GM10266 (cell line): Measurements from ENCODE around the gene CDKN2C.

Source experiments
- DNase-seq: peaks from one replicate; pipeline ENCODE4 v3.0.0; 2012; ENCODE audit errors: extremely low spot score
- CTCF ChIP-seq: IDR thresholded peaks from 2 replicates; pipeline ENCODE4 v1.5.1; 2012; ENCODE audit warnings: mild to moderate bottlenecking, low read depth; ENCODE audit not compliant: control insufficient read depth, insufficient read depth; ENCODE audit errors: missing control alignments

Gene CDKN2C

GRCh38 chr1:50969611-50970508 lies at the start of gene CDKN2C:
Gene CDKN2C (plus strand): TSS chr1:50970245. CDS start chr1:50970369, 124 bp downstream.
- peak; percentile 21 for TF ChIP-seq CTCF
- peak; percentile 69 for DNase-seq

GRCh38 chr1:50920409-50920808 lies 49.6 kb upstream of the CDKN2C start:
- no peak for TF ChIP-seq CTCF
- DNase-seq, result no peak

GRCh38 chr1:50921029-50921428 lies 49.0 kb upstream of the CDKN2C start:
- no peak for DNase-seq

GRCh38 chr1:50923564-50923963 lies 46.5 kb upstream of the CDKN2C start:
- no peak for TF ChIP-seq CTCF
- DNase-seq, result no peak

More at GRCh38 chr1:50921029-50921428, 49.0 kb upstream of the CDKN2C start:
- TF ChIP-seq CTCF, result no peak

GRCh38 chr1:50929376-50929958 lies 40.6 kb upstream of the CDKN2C start:
- TF ChIP-seq CTCF, result peak; percentile 42
- no peak for DNase-seq

GRCh38 chr1:50930193-50930592 lies 39.9 kb upstream of the CDKN2C start:
- DNase-seq, result peak; percentile 24
- no peak for TF ChIP-seq CTCF
